Endothelial cell of umbilical vein (primary cell): ENCODE results near the gene RPS6KL1. TPM values are rescaled to one million over a fixed set of nuclear protein-coding genes. Genes with fewer than 3 reads are reported as not detected.

Experiments used
- BruUV-seq: library from RNA; stranded (reverse); fragments of 400-500 nt; replicated peaks from 2 replicates; lab custom pipeline; 2021; lab: Mats Ljungman, UMichigan
- CTCF ChIA-PET: fragments of 300-600, 350-600 bp; sonication (Branson Sonifier 250); formaldehyde crosslinking; loops from one replicate; lab custom pipeline; 2021; ENCODE audit warnings: antibody characterized with exemption, inconsistent platforms; lab: Charles Lee
- POLR2A ChIA-PET: fragments of 300-600, 350-600 bp; sonication (Branson Sonifier 250); formaldehyde crosslinking; loops from one replicate; lab custom pipeline; 2021; ENCODE audit warnings: antibody characterized with exemption, inconsistent platforms; lab: Charles Lee
- DNase-seq: peaks from one replicate; pipeline ENCODE4 v3.0.0-alpha.2; 2011; ENCODE audit warnings: low read depth, low spot score
- FAIRE-seq: peaks from 2 replicates; lab custom pipeline; 2011; peaks lifted over from hg19 to GRCh38; lab: Jason Lieb, UNC
- H2AFZ ChIP-seq: 2 replicates; pipeline ENCODE4 v1.6.0; 2012; ENCODE audit warnings: low read depth, low read length, control low read depth, inconsistent platforms
- H3K27ac ChIP-seq: 2 replicates; pipeline ENCODE4 v1.5.1; 2011; ENCODE audit warnings: low read depth, mild to moderate bottlenecking, control low read depth, low read length, moderate library complexity; ENCODE audit not compliant: insufficient read depth
- H3K27me3 ChIP-seq, 2 experiments: 2 replicates each; pipeline versions ENCODE4 v1.6.0 to v1.6.1; 2011; ENCODE audit warnings: low read length in 2 of 2, mixed read lengths in 1 of 2; ENCODE audit not compliant: control insufficient read depth in 2 of 2, insufficient read depth in 2 of 2
- H3K36me3 ChIP-seq, 2 experiments: 2 replicates in 1 of 2; 3 replicates in 1 of 2; pipeline ENCODE4 v1.5.1; 2011; ENCODE audit warnings: low read length in 2 of 2, mild to moderate bottlenecking in 1 of 2, moderate library complexity in 1 of 2; ENCODE audit not compliant: control insufficient read depth in 2 of 2, insufficient read depth in 2 of 2; ENCODE audit errors: extremely low read depth in 1 of 2
- H3K4me1 ChIP-seq: 3 replicates; pipeline ENCODE4 v1.5.1; 2011; ENCODE audit warnings: mild to moderate bottlenecking, low read length; ENCODE audit not compliant: control insufficient read depth, insufficient read depth; ENCODE audit errors: extremely low read depth
- H3K4me2 ChIP-seq: 2 replicates; pipeline ENCODE4 v1.6.1; 2011; ENCODE audit warnings: low read length, control low read depth, mixed read lengths; ENCODE audit not compliant: insufficient read depth
- H3K4me3 ChIP-seq, 3 experiments: fragments of 200-600 bp in 1 of 3; sonication (generic), shearing (Covaris generic) in 1 of 3; replicated peaks in 1 of 3; 2 replicates each; pipeline ENCODE4 v1.5.1; 2011 to 2016; ENCODE audit warnings: control low read depth in 3 of 3, low read length in 3 of 3, mild to moderate bottlenecking in 2 of 3, inconsistent platforms in 1 of 3, low read depth in 1 of 3, moderate library complexity in 1 of 3; ENCODE audit not compliant: insufficient read depth in 1 of 3
- H3K79me2 ChIP-seq: 2 replicates; pipeline ENCODE4 v1.6.0; 2012; ENCODE audit warnings: low read length, inconsistent platforms; ENCODE audit not compliant: control insufficient read depth, insufficient read depth
- H3K9ac ChIP-seq: replicated peaks from 2 replicates; pipeline ENCODE3; 2011; ENCODE audit warnings: low read length, control low read depth; ENCODE audit not compliant: insufficient read depth; ENCODE audit errors: extremely low read depth
- H3K9me1 ChIP-seq: replicated peaks from 3 replicates; pipeline ENCODE4 v1.6.0; 2011; ENCODE audit warnings: mild to moderate bottlenecking, low read length; ENCODE audit not compliant: control insufficient read depth, insufficient read depth; ENCODE audit errors: extremely low read depth
- H3K9me3 ChIP-seq: replicated peaks from 2 replicates; pipeline ENCODE4 v1.5.1; 2012; ENCODE audit warnings: low read length, inconsistent platforms; ENCODE audit not compliant: control insufficient read depth, insufficient read depth
- H4K20me1 ChIP-seq: replicated peaks from 2 replicates; pipeline ENCODE3; 2011; ENCODE audit warnings: mild to moderate bottlenecking, low read length; ENCODE audit not compliant: control insufficient read depth, insufficient read depth; ENCODE audit errors: extremely low read depth
- EZH2 ChIP-seq: IDR thresholded peaks from 2 replicates; pipeline ENCODE4 v1.6.1; 2012; ENCODE audit warnings: borderline replicate concordance, low read depth, mild to moderate bottlenecking, moderate library complexity, low read length, inconsistent platforms; ENCODE audit not compliant: severe bottlenecking
- FOS ChIP-seq: IDR thresholded peaks from 2 replicates; pipeline ENCODE4 v1.6.1; 2011; ENCODE audit warnings: mild to moderate bottlenecking, low read length, moderate library complexity, borderline replicate concordance; ENCODE audit not compliant: insufficient read depth
- MYC ChIP-seq: IDR thresholded peaks from one replicate; pipeline ENCODE4 v1.6.1; 2011; ENCODE audit warnings: mild to moderate bottlenecking, low read depth, low read length
- dilution Hi-C: fragments of 300-500 bp; cut with MboI; formaldehyde crosslinking; loops from one replicate; pipeline ENCODE4 v1.15.0; 2019; ENCODE audit warnings: low sequenced_read_pairs; ENCODE audit not compliant: extremely low pct_ligation_motif_present
- intact Hi-C: fragments of 100-400 bp; cut with micrococcal nuclease; formaldehyde crosslinking; loops from one replicate; pipeline ENCODE4 v1.10.0; 2022
- polyA plus RNA-seq, 4 experiments: library from polyadenylated mRNA; depleted of rRNA in 3 of 4; stranded (reverse) in 3 of 4; unstranded in 1 of 4; fragments of >200 nt; gene quantifications; 2 replicates each; pipeline versions ENCODE4 v1.2.1 to v1.2.3, GENCODE V29; 2011 to 2012; ENCODE audit warnings: missing spikeins in 1 of 4
- total RNA-seq: library from RNA; stranded (reverse); gene quantifications from 2 replicates; pipeline ENCODE4 v1.2.3, GENCODE V29; 2021
- TF ChIP-seq, protein P1 (sequence below), 2 donors: IDR thresholded peaks; 1 replicate in 1 of 2; 2 replicates in 1 of 2; pipeline ENCODE4 v1.5.1; 2011; ENCODE audit warnings: low read length in 2 of 2, mild to moderate bottlenecking in 2 of 2, moderate library complexity in 2 of 2, control low read depth in 1 of 2, inconsistent platforms in 1 of 2, low read depth in 1 of 2; ENCODE audit not compliant: insufficient read depth in 1 of 2; ENCODE audit errors: extremely low read depth in 1 of 2

The RPS6KL1 gene
- total and polyA plus RNA-seq, 2 donors (not counting 3 experiments of a cell fraction or from before 2014, with no cell fraction given): 10.2 to 23.8 TPM

DNA sequence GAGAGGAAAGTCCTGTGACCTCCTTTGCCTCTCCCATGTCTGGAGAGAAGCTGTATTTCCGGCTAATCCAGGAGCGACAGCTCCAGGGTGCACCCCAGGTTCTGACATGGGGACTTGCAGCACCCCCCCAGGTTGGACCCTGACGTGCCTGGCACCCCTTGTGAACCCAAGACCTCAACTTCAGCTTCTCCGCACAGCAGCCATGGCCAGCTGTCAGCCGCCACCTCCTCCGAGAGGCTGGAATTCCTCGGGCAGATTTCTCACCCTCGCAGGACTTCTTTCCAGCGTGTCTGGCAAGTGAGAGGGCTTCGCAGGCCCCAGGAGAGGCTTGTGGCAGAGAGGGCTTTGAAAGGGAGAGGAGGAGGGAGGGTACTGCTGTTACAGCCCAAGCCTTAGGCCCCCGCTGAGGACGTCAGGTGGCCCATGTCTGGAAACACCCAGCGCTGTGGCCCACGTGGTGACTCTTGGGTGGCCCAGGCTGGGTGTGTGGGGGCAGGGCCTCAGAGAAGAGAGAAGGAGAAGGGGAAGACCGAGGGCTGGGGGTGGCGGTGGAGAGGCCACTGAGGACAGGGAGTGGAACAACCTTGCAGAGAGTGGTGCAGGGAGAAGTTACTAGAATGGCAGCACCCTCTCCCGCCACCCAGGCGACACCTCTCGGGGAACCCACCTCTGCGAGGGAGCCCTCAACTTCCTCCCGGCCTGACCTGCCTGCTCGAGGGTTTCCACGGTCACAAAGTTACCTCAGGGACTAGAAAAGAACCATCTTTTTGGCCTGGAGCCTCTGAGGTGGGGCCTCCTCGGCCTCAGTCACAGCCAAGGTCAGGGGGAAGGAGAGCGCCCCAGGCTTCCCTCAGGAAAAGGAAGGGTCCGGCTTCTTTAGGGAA is 11.7 kb upstream of the RPS6KL1 start:
- CTCF ChIA-PET: interaction anchor here (1.0 to 1.4 kb wide), 4 partner anchors 12 to 153 kb away, joined by 4 to 7 read pairs (median 4); partner anchors contain the start of gene RPS6KL1
- H2AFZ ChIP-seq: no peak overlapping the region

More for the DNA sequence above, 11.7 kb upstream of the RPS6KL1 start:
- Histone ChIP-seq H4K20me1 (no peaks in the 10 kb centered on the region), H3K27me3 (no peaks in the 10 kb centered on the region), H3K36me3 (no peaks in the 10 kb centered on the region), H3K4me2 (no peak overlapping the region), H3K9me3 (no peaks in the 10 kb centered on the region), H3K4me3 (no peak overlapping the region), H3K4me1 (peaks cover 12% of the 10 kb centered on the region), H3K79me2 (no peaks in the 10 kb centered on the region), H3K27ac (no peak overlapping the region), H3K9me1 (no peaks in the 10 kb centered on the region), H3K9ac (no peak overlapping the region)
- dilution Hi-C loops (no loop called here), intact Hi-C loops (no loop called here)
- POLR2A ChIA-PET: no interaction called here
- FAIRE-seq (no peak), DNase-seq (no peak)
- BruUV-seq: no TSS peak
- TF ChIP-seq FOS: no peak
- no peak for TF ChIP-seq MYC
- no peak for TF ChIP-seq EZH2
- TF ChIP-seq, protein P1, sequence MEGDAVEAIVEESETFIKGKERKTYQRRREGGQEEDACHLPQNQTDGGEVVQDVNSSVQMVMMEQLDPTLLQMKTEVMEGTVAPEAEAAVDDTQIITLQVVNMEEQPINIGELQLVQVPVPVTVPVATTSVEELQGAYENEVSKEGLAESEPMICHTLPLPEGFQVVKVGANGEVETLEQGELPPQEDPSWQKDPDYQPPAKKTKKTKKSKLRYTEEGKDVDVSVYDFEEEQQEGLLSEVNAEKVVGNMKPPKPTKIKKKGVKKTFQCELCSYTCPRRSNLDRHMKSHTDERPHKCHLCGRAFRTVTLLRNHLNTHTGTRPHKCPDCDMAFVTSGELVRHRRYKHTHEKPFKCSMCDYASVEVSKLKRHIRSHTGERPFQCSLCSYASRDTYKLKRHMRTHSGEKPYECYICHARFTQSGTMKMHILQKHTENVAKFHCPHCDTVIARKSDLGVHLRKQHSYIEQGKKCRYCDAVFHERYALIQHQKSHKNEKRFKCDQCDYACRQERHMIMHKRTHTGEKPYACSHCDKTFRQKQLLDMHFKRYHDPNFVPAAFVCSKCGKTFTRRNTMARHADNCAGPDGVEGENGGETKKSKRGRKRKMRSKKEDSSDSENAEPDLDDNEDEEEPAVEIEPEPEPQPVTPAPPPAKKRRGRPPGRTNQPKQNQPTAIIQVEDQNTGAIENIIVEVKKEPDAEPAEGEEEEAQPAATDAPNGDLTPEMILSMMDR (IDR thresholded peaks at IDR 0.05; ENCODE audit: extremely low read depth in 1 of 2, insufficient read depth in 1 of 2, low read depth in 1 of 2, low read length in 2 of 2): no peak
